Measurements from ENCODE around the gene DAP. TPM values are rescaled to one million over a fixed set of nuclear protein-coding genes. Genes with fewer than 3 reads are reported as not detected.

DAP gene
- total and polyA plus RNA-seq, 2 of the 13 experiments (the other 11 are each of a cell fraction or from before 2014, with no cell fraction given), result 22.0 to 57.5 TPM

GRCh38 chr5:10645671-10646070 is 115.4 kb downstream of the DAP start:
- no peak for DNase-seq (ENCODE audit: low spot score)
- Histone ChIP-seq H4K20me1 (ENCODE audit: insufficient read depth, low read length) (no peaks in the 10 kb centered on the region), H3K4me1 (ENCODE audit: insufficient read depth, low read length) (no peaks in the 10 kb centered on the region), H3K27ac (ENCODE audit: extremely low read length, insufficient read depth, low read length) (no peak overlapping the region), H3K9ac (ENCODE audit: insufficient read depth, low read depth, low read length) (no peak overlapping the region), H3K4me2 (ENCODE audit: low read depth, low read length) (no peak overlapping the region), H3K4me3 (replicated peaks in 1 of 3; ENCODE audit: insufficient read depth in 1 of 3, low read depth in 2 of 3, low read length in 3 of 3) (no peak overlapping the region), H3K36me3 (replicated peaks in 1 of 2; ENCODE audit: control insufficient read depth in 1 of 2, insufficient read depth in 2 of 2, low read length in 2 of 2) (no peaks in the 10 kb centered on the region), H3K27me3 (ENCODE audit: control insufficient read depth in 1 of 2, insufficient read depth in 2 of 2, low read length in 2 of 2) (peaks cover 0 to 13% of the 10 kb centered on the region in 2 experiments; a peak in 2 of 5 replicates), H3K9me3 (ENCODE audit: low read length) (no peaks in the 10 kb centered on the region), H3K79me2 (ENCODE audit: insufficient read depth, low read length) (no peaks in the 10 kb centered on the region), H2AFZ (ENCODE audit: low read length) (no peak overlapping the region)
- no peak for ATAC-seq
- intact Hi-C loops (cut with micrococcal nuclease; ENCODE audit: unreplicated experiment), result no loop called here
- FAIRE-seq, result no peak
- in situ Hi-C loops (cut with HindIII; ENCODE audit: extremely low pct_ligation_motif_present, low pct_unique_long_range_greater_than_20kb), result no loop called here
- CTCF ChIA-PET (ENCODE audit: low intra/inter-chr PET ratio, low total read pairs), result no interaction called here
- no peak for TF ChIP-seq ESRRA (CRISPR knock-in tag; IDR thresholded peaks at IDR 0.05; ENCODE audit: low read depth)
- 0% methylated on average over 3 of the region's 6 CpGs for WGBS (ENCODE audit: low lambda C conversion rate)
- no TSS peak for BruUV-seq (replicated peaks)
- POLR2A ChIA-PET, result no interaction called here

- H3K4me2 ChIP-seq (ENCODE audit: low read depth, low read length), result no peak overlapping the region
- ATAC-seq (no peak), FAIRE-seq (no peak), DNase-seq (ENCODE audit: low spot score) (no peak)
- H4K20me1 ChIP-seq (ENCODE audit: insufficient read depth, low read length), result no peaks in the 10 kb centered on the region
- POLR2A ChIA-PET, result no interaction called here
- no peaks in the 10 kb centered on the region for H3K36me3 ChIP-seq (replicated peaks in 1 of 2; ENCODE audit: control insufficient read depth in 1 of 2, insufficient read depth in 2 of 2, low read length in 2 of 2)
- no peaks in the 10 kb centered on the region for H3K9me3 ChIP-seq (ENCODE audit: low read length)
- 0% methylated on average over 3 of the region's 3 CpGs for WGBS (ENCODE audit: low lambda C conversion rate)
- intact Hi-C loops (cut with micrococcal nuclease; ENCODE audit: unreplicated experiment) (no loop called here), in situ Hi-C loops (cut with HindIII; ENCODE audit: extremely low pct_ligation_motif_present, low pct_unique_long_range_greater_than_20kb) (no loop called here)
- no TSS peak for BruUV-seq (replicated peaks)
- peaks cover 0 to 13% of the 10 kb centered on the region in 2 experiments; a peak in 2 of 5 replicates for H3K27me3 ChIP-seq (ENCODE audit: control insufficient read depth in 1 of 2, insufficient read depth in 2 of 2, low read length in 2 of 2)
- no peaks in the 10 kb centered on the region for H3K4me1 ChIP-seq (ENCODE audit: insufficient read depth, low read length)
- no peaks in the 10 kb centered on the region for H3K79me2 ChIP-seq (ENCODE audit: insufficient read depth, low read length)
- no peak overlapping the region for H3K27ac ChIP-seq (ENCODE audit: extremely low read length, insufficient read depth, low read length)
- CTCF ChIA-PET (ENCODE audit: low intra/inter-chr PET ratio, low total read pairs), result no interaction called here
- no peak overlapping the region for H3K9ac ChIP-seq (ENCODE audit: insufficient read depth, low read depth, low read length)
- H3K4me3 ChIP-seq (replicated peaks in 1 of 3; ENCODE audit: insufficient read depth in 1 of 3, low read depth in 2 of 3, low read length in 3 of 3), result no peak overlapping the region
- no peak overlapping the region for H2AFZ ChIP-seq (ENCODE audit: low read length)
- TF ChIP-seq TEF (CRISPR knock-in tag; IDR thresholded peaks at IDR 0.05) (no peak), NBN (conservative IDR thresholded peaks at IDR 0.05) (no peak), MTA3 (CRISPR knock-in tag; IDR thresholded peaks at IDR 0.05) (no peak), SP2 (CRISPR knock-in tag; IDR thresholded peaks at IDR 0.05) (no peak), DPF2 (CRISPR knock-in tag; IDR thresholded peaks at IDR 0.05; ENCODE audit: borderline replicate concordance, low read depth) (no peak), MTF1 (CRISPR knock-in tag; IDR thresholded peaks at IDR 0.05) (no peak), YY1 (IDR thresholded peaks at IDR 0.05; ENCODE audit: insufficient read depth, insufficient replicate concordance, low read depth, low read length) (no peak), ZNF350 (CRISPR knock-in tag; IDR thresholded peaks at IDR 0.05; ENCODE audit: borderline replicate concordance, low read depth) (no peak), MIXL1 (CRISPR knock-in tag; IDR thresholded peaks at IDR 0.05) (no peak), REL (CRISPR knock-in tag; conservative IDR thresholded peaks at IDR 0.05) (no peak), HDAC2 (CRISPR knock-in tag; IDR thresholded peaks at IDR 0.05) (no peak), RARG (CRISPR knock-in tag; IDR thresholded peaks at IDR 0.05; ENCODE audit: low read depth) (no peak), HCFC1 (IDR thresholded peaks at IDR 0.05; ENCODE audit: low read depth, low read length) (no peak), ZNF891 (CRISPR knock-in tag; IDR thresholded peaks at IDR 0.05) (no peak), ZNF710 (CRISPR knock-in tag; IDR thresholded peaks at IDR 0.05; ENCODE audit: borderline replicate concordance) (no peak), ZNF343 (CRISPR knock-in tag; IDR thresholded peaks at IDR 0.05) (no peak)
Measured at GRCh38 chr5:10645146-10645545, 115.9 kb downstream of the DAP start.

Measured in HepG2 (cell line).